ENCODE data around the gene KLHL24.

Gene KLHL24

GRCh38 chr3:183636221-183637105 lies 1.0 kb downstream of the KLHL24 start (continued):
- TF ChIP-seq ZNF214 (tag by site-specific recombination; IDR thresholded peaks at IDR 0.05; ENCODE audit: borderline replicate concordance) (no peak), ZBTB26 (tag by site-specific recombination; optimal IDR thresholded peaks at IDR 0.05) (peak; percentile 62), GLIS1 (tag by site-specific recombination; IDR thresholded peaks at IDR 0.05) (no peak), KLF10 (tag by site-specific recombination; IDR thresholded peaks at IDR 0.05) (peak; percentile 48; the same call in 1 of the 2 replicates), ZBTB8A (tag by site-specific recombination; IDR thresholded peaks at IDR 0.05) (peak; percentile 77), ZBTB17 (tag by site-specific recombination; IDR thresholded peaks at IDR 0.05) (peak; percentile 40), BCL11B (tag by site-specific recombination; IDR thresholded peaks at IDR 0.05; ENCODE audit: low read depth) (0 out of 2 replicates have a peak, but pooled peaks have one; percentile 26), ZBTB20 (tag by site-specific recombination; IDR thresholded peaks at IDR 0.05) (0 out of 2 replicates have a peak, but pooled peaks have one; percentile 10), ZNF473 (tag by site-specific recombination; IDR thresholded peaks at IDR 0.05) (no peak), KLF17 (tag by site-specific recombination; IDR thresholded peaks at IDR 0.05) (0 out of 2 replicates have a peak, but pooled peaks have one; percentile 19), ZNF596 (tag by site-specific recombination; IDR thresholded peaks at IDR 0.05) (no peak), ZNF571 (tag by site-specific recombination; IDR thresholded peaks at IDR 0.05) (no peak), SCRT2 (tag by site-specific recombination; IDR thresholded peaks at IDR 0.05) (no peak), ZFHX2 (tag by site-specific recombination; conservative IDR thresholded peaks at IDR 0.05) (peak; percentile 70), ZNF843 (tag by site-specific recombination; IDR thresholded peaks at IDR 0.05) (no peak), ZNF561 (tag by site-specific recombination; IDR thresholded peaks at IDR 0.05; ENCODE audit: borderline replicate concordance) (0 out of 2 replicates have a peak, but pooled peaks have one; percentile 30), ZBTB6 (tag by site-specific recombination; IDR thresholded peaks at IDR 0.05) (no peak), BCL11A (tag by site-specific recombination; IDR thresholded peaks at IDR 0.05; ENCODE audit: low read depth) (0 out of 2 replicates have a peak, but pooled peaks have one; percentile 37), ZSCAN30 (tag by site-specific recombination; IDR thresholded peaks at IDR 0.05) (peak; percentile 67), MYNN (tag by site-specific recombination; IDR thresholded peaks at IDR 0.05; ENCODE audit: borderline replicate concordance) (no peak), KLF16 (tag by site-specific recombination; IDR thresholded peaks at IDR 0.05) (peak; percentile 19; the same call in 1 of the 2 replicates)
- TF ChIP-seq, protein P1, sequence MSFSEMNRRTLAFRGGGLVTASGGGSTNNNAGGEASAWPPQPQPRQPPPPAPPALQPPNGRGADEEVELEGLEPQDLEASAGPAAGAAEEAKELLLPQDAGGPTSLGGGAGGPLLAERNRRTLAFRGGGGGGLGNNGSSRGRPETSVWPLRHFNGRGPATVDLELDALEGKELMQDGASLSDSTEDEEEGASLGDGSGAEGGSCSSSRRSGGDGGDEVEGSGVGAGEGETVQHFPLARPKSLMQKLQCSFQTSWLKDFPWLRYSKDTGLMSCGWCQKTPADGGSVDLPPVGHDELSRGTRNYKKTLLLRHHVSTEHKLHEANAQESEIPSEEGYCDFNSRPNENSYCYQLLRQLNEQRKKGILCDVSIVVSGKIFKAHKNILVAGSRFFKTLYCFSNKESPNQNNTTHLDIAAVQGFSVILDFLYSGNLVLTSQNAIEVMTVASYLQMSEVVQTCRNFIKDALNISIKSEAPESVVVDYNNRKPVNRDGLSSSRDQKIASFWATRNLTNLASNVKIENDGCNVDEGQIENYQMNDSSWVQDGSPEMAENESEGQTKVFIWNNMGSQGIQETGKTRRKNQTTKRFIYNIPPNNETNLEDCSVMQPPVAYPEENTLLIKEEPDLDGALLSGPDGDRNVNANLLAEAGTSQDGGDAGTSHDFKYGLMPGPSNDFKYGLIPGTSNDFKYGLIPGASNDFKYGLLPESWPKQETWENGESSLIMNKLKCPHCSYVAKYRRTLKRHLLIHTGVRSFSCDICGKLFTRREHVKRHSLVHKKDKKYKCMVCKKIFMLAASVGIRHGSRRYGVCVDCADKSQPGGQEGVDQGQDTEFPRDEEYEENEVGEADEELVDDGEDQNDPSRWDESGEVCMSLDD (tag by site-specific recombination; IDR thresholded peaks at IDR 0.05) = peak; percentile 75; the same call in 1 of the 2 replicates
- TF ChIP-seq, protein P2, sequence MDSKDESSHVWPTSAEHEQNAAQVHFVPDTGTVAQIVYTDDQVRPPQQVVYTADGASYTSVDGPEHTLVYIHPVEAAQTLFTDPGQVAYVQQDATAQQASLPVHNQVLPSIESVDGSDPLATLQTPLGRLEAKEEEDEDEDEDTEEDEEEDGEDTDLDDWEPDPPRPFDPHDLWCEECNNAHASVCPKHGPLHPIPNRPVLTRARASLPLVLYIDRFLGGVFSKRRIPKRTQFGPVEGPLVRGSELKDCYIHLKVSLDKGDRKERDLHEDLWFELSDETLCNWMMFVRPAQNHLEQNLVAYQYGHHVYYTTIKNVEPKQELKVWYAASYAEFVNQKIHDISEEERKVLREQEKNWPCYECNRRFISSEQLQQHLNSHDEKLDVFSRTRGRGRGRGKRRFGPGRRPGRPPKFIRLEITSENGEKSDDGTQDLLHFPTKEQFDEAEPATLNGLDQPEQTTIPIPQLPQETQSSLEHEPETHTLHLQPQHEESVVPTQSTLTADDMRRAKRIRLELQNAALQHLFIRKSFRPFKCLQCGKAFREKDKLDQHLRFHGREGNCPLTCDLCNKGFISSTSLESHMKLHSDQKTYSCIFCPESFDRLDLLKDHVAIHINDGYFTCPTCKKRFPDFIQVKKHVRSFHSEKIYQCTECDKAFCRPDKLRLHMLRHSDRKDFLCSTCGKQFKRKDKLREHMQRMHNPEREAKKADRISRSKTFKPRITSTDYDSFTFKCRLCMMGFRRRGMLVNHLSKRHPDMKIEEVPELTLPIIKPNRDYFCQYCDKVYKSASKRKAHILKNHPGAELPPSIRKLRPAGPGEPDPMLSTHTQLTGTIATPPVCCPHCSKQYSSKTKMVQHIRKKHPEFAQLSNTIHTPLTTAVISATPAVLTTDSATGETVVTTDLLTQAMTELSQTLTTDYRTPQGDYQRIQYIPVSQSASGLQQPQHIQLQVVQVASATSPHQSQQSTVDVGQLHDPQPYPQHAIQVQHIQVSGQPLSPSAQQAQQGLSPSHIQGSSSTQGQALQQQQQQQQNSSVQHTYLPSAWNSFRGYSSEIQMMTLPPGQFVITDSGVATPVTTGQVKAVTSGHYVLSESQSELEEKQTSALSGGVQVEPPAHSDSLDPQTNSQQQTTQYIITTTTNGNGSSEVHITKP (tag by site-specific recombination; IDR thresholded peaks at IDR 0.05) = peak; percentile 65
- TF ChIP-seq, protein P3, sequence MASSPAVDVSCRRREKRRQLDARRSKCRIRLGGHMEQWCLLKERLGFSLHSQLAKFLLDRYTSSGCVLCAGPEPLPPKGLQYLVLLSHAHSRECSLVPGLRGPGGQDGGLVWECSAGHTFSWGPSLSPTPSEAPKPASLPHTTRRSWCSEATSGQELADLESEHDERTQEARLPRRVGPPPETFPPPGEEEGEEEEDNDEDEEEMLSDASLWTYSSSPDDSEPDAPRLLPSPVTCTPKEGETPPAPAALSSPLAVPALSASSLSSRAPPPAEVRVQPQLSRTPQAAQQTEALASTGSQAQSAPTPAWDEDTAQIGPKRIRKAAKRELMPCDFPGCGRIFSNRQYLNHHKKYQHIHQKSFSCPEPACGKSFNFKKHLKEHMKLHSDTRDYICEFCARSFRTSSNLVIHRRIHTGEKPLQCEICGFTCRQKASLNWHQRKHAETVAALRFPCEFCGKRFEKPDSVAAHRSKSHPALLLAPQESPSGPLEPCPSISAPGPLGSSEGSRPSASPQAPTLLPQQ (tag by site-specific recombination; IDR thresholded peaks at IDR 0.05) = peak; percentile 96

Data from HEK293 (cell line).